GM21825 (cell line): Measurements from ENCODE around the gene RAI1.
A peak's percentile ranks its signal among the peaks of the same experiment; 100 is the strongest.

Experiments
- ATAC-seq: cut with Tn5 transposase; IDR thresholded peaks from one replicate; pipeline ENCODE4 v1.9.1; 2021; ENCODE audit warnings: mild to moderate bottlenecking, moderate library complexity; ENCODE audit not compliant: unreplicated experiment

Gene RAI1

DNA sequence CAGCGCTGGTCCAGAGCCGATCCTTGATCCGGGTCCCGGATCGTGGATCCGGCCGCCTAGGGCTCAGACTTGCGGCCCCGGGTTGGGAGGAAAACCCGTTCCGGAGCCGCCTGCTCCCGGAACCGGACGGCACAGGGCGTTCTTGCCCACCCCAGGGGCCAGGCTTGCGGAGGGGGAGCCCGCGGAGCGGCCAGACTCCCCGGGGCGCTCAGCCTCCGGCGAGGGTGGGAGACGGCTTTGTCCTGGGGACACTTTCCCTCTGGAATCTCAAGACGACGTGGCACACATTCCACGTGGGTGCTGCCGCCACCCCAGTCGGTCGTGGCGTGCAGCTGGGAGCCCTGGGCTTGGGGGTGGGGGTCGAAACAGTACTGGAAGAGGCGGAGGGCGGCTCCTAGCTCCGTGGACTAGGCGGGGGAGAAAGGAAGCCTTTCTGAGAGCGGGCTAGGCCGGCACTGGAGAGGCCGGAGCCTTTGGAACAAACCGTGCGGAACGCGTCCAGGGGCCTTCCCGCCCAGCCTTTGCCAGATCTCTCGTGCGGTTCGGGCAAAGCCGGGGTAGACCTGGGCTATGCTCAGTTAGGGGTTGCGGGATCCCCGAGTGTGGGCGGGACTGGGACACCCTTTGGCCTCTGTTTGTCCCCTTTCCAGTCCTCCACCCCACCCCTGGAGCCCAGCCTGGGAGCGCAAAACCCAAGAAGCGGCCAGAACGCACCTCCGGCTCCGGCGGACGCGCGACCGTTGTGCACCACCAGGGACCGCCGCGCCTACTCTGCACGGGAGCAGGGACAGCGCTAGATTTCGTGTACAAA is 129.0 kb downstream of the RAI1 start:
- ATAC-seq, result no peak

DNA sequence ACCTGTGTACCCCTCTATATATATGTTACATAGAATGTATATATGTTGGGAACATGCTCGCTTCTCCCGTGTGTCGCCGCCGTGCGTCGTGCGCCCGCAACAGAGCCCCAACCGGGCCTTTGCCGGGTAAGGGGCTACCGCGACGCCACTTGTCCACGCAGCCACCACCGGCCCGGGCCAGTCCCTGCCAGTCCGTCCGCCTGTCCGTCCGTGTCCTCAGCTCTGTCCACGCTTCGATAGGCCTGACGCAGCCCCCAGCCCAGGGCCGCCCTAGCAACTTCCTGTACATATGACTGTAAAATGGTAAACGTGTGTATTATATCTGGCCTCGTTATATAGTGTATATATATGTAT is 129.6 kb downstream of the RAI1 start:
- no peak for ATAC-seq

DNA sequence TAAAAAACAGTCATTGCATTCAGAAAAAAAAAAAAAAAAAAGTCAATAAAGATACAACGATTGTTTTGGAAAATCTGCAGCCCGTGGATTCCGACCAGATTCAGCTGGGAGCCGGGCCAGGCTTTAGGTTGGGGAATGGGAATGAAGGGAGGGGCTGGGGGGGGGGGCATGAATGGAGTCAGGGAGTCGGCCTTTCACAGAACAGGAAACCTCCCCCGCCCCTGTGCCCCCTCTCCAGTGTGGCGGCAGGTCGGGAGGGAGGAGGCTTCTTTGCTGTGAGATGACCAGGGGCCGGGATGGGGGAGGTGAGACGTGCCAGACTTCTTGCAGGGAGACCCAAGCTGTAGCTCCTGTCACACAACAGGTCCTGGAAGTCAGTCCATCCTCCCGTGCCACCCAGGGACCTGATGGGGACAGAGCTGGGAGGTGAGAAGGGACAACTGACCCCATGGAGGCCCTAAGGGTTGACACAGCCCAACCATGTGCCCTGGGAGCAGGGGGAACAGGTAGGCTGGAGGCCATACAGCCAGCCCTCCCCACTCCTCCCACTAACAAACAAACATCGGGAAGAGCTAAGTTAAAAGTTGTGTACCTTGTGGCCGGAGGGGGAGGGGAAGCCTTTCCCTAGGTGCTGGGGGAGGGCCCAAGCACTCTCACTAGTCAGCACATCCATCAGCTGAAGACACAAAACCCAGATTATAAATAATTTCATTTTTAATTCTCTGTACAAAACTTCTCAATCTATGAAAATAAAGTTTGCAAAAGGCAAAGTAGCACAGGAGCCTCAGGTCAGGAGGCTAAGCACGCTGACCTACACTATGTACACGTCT is 130.3 kb downstream of the RAI1 start:
- no peak for ATAC-seq

DNA sequence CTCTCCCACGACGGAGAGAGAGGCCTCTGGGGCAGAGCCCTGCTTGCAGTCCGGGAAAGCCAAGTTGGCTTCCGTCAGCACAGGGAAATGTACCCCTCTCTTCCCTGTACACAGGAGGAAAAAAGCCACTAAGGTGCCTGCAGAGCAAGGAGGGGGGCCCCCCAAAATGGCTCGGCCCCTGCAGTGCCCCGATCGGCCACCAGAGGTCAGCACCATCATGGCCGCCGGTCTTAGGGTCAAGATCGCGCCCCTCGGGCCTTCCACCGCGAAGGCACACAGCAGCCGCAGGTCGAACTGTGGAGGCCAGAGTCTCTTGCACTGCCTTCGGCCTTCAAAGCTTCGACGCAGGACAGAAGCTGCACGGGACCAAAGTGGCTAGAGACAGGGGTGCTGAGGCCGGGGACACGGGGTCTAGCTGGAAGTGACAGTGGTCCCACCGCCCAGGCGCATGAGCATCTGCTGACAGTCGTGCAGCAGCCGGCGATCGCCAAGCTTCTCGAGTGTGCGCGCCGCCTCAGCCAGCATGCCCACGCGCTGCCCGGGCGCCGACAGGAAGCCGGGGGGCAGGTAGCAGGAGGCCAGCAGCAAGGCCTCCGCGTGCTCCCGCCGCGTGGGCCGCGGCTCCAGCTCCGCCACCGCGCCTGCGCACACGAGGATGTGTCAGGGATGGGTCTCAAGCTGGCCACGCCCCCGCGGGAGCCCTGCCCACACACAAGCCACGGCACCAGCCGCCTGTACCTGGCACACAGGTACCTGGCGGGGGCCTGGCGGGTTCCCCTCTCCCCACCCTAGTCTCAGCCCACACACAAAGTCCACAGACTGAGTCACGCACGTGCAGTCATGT is 131.2 kb downstream of the RAI1 start:
- ATAC-seq, result no peak

DNA sequence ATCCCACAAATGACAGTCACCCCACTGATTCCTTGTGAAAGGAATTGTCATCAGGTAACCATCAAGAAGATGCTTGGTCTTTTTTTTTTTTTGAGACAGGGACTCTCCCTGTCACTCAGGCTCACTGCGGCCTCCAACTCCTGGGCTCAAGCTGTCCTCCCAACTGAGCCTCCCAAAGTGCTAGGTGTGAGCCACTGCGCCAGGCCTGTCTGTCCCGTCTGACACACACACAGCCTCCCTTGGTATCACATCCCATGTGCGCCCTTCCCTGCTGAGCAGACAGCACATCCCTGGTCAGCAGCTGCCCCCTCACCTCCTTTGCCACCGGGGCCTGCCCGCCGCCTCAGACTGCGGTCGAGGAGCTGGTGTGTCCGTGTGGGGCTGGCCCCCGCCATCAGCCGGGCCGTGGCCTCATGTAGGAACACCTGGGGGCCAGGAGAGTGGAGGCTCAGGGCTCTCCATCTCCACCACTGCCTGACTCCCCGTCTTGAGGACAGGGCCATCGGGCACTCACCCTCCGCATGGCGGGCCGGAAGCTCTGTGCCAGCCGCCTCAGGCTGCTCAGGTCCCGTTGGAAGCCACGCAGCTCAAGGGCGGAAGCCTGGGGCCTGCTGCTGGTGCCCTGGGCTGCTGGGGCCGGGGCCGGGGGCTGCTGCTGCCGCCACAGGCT is 131.9 kb downstream of the RAI1 start:
- ATAC-seq, result no peak

DNA sequence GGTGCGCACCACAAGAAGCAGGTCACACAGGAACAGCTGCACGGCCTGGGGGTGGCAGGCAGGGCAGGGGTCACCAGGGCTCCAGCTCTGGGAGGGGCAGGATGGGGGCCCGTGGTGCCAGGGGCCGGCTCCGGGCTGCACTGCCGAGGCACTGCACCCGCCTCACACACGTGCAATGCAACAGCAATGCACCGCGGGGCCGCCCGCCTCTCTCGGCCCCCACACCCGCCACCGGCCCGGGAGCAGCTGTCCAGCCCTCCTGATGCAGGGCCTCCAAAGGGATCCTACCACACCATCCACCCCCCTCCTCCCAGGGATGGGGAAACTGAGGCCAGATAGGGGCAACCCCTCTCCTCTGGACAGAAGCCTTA is 132.5 kb downstream of the RAI1 start:
- ATAC-seq, result no peak

DNA sequence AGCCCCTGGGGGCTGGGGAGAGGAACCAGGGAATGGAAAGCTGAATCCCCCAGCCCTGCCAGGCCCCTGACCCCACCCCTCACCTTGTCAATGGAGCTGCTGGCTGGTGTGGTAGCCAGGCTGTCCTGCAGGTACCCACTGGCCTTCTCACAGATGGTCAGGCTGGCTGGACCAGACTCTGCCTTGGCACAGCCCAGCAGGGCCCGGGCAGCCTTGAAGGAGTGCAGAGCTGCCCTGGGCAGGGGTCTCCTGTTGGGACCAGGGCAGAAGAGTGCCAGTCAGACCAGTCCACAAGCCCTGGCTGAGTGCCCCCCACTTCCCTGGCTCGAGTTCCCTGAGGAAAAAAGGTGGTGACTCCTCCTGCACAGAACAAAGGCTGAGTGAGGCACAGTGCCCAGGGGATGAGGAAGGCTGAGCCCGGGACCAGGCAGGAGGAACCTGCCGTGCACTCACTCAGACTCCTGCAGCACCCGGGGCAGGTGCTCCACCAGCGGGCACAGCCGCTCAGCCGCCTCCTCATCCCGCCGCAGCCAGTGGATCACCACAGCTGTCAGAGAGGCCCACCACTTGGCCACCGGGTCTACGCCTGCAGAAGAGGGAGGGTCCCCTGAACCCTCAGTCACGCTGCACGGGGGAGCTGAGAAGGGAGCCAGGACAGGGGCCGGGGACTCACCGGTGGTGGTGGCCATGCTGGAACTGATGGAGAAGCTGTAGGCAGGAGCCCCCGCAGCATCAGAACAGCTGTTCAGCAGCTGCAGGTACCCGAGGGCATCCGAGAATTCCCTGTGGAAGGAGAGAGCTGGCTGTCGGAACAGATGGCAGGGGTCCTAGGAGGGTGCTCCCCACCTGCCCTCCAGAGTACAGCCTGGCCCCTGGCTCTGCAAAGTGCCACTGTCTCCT is 133.2 kb downstream of the RAI1 start:
- no peak for ATAC-seq

DNA sequence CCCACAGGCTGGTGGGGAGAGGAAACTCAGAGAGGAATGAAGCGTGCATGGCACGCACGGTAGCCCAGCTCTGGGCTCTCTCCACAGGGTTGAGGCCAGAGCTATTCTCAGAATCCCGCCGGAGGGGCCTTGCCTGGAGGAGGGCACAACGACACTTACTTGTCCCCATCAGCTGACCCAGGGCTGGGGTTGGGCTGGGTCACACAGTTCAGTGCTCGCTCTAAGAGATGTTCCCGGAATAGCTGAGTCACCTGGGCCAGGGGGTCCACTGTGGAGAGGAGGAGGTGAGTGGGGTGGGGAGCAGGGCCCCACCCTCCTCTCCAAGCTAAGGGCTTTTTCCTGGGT is 133.8 kb downstream of the RAI1 start:
- no peak for ATAC-seq

DNA sequence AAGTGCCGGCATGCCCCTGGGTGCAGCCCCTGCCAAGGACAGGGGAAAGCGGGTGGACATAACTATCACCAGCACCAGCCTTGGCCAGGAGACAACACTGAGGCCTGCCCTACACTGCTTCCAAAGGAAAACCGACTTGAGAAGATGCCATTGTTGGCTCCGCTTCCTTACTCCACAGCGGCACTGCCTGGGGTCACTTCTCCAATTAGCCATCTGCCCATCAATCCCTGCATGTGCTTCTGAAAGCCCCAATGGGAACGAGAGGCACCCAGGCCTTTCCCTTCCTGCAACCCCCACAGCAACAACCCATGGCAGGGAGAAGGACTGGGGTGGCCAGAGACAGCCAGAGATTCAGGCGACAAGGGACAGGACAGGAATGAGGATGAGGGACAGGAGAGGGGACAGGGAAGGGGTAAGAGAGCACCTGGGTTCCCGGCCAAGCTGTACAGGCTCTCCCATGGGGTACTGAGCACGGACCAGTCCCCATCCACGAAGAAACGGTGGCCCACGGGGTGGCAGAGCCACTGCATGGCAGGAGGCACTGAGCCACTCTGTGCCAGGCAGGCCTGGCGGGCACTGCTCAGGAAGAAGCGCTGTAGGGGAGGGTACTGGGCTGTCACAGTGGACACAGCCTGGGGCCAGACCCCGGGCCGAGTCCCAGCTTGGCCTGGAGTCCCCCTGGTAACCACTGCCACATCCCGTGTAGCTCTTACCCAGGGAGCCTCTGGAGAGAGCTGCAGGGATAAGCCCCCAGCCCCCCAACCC is 134.4 kb downstream of the RAI1 start:
- no peak for ATAC-seq

DNA sequence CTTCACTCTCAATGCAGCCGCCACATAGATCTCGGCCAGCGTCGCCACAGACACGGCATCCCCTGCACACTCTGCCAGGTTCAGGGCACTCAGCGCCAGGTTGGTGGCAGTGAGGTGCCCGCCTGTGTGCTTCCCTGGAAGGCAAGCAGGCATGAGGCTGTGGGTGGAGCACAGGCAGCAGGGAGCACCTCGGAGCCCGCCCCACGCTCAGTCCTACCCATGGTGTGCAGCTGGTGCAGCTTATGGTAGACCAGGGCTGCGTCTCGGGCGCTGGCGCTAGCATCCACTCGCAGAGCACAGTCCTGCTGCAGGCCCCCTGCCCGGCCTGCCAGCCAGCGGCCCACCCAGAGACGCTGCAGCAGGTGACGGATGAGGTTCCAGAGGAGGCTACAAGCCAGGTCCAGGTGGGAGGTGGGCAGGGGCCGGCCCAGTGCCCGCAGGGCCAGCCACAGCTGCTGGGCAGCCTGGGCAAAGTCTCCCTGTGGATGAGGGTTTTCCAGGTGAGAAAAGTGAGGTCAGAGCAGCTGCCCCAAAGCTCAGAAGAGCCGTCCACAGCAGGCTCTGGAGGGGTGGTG is 135.1 kb downstream of the RAI1 start:
- ATAC-seq, result no peak

DNA sequence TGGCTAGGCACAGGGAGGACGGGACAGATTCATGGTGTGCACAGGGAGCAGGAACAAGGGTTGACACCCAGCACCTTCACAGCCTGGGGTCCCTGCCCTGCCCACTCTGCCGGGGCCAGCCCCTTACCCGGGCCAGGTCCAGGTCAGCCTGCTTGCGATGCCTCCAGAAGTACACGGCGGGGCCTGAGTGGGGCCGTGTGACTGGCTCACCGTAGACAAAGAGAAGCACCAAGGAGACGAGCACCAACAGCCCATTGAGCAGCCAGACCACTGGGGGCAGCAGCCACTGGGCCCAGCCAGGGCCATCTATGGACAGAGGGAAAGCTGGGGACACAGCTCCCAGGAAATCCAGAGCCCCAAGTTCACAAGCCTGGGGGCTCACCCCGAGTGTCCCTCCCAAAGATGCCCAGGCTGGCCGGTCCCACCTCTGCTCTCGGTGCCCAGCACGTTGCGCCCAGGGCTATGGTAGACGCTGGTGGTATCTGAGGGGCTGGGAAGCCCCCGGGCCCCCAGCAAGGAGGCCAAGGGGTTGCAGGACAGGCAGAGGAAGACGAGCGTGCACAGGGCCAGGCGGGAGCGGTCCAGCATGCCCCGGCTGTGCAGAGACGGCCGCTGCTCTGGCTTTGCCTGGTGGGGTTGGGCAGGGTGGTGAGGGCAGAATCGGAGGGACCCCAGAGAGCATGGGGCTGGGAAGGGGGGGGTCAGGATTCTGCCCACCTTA is 135.7 kb downstream of the RAI1 start:
- no peak for ATAC-seq

DNA sequence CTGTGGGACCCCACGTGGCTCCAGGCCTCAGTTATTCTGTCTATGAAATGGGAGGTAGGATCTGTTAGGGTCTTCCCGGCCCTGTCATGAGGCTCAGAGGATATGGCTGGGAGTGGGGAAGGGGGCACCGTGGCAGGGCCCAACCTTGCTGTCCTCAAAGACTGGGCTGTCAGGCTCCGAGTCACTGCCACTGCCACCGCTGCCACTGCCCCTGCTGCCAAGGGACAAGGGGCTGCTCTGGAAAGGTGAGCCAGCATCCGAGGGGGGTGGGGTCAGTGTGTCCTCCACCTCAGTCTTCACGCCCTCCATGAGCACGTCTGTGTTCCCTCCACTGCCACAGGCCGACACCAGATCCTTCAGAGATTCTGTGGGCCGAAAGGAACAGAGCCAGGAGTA is 136.3 kb downstream of the RAI1 start:
- no peak for ATAC-seq

DNA sequence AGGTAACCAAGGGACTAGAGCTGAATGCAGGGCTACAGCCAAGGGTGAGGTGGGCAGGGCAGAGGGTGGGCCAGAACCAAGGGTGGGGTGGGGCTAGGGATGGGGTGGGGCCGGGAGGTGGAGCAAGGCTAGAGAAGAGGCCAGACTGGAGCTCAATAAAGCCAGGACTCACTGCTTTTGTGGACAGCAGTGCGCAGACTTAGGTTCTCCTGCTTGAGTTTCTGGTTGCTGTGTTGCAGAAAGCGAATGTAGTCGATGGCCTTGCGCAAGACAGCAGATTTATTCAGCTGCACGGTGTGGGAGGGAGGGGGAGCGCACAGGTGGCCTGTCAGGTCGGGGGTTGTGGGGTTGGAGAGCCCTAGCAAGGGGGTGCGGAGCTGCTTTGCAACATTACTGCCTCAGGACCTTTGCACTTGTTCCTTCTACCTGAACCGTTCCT is 136.8 kb downstream of the RAI1 start:
- no peak for ATAC-seq

DNA sequence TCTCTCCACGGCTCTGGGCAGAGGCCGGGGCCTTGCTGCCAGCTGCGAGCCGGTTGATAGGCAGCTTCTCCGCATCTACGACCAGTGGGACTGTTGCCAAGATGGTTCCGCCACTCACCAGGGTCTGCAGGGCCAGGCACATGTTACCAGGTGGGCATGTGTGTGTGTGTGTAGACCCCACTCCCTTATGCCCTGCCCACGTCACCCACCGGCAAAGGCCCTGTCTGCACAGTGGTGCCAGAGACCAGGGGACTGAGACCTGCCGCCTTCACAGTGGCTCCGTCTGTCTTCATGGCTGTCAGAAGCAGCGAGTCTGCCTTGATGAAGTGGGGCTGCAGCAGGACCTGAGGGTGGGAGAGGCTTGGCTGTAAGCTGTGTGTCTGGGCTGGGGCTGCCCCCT is 137.9 kb downstream of the RAI1 start:
- ATAC-seq, result no peak

DNA sequence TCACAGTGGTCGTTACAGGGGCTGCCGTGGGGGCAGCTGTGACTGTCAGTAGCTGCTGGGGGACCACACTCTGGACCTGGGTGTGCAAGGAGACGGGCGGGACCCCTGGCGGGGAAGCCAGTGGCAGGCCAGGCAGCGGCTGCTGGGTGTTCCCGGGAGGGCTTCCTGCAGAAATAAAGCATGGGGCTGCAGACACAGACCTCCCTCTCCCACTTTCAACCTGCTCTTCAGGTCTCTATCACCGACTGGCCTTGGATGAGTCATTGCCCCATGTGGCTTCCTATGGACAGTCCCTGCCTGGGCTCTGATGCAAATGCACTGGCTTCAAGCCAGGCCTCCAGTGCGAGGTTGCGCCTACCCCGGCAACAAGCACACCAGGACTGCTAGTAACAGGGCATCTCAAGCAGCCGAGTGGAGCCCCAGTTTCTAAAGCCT is 138.3 kb downstream of the RAI1 start:
- peak; percentile 55 for ATAC-seq

DNA sequence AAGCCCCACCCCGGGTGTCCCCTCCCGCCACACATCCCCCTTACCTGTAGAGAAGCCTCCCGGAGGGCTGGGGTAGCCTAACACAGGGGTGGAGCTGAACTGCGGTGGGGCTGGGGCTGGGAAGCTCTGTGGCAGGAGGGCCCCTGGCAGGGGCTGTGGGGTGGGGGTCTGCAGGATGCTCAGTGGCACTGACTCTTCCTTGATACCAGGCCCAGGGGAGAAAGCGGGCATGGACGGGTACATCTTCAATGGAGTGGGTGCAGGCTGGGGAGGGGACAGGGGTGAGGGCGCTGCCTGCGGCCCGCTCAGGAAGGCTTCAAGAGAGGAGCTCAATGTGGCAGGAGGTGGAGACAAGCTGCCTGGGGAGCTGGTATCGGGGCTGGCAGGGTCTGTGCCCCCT is 138.8 kb downstream of the RAI1 start:
- ATAC-seq, result no peak

DNA sequence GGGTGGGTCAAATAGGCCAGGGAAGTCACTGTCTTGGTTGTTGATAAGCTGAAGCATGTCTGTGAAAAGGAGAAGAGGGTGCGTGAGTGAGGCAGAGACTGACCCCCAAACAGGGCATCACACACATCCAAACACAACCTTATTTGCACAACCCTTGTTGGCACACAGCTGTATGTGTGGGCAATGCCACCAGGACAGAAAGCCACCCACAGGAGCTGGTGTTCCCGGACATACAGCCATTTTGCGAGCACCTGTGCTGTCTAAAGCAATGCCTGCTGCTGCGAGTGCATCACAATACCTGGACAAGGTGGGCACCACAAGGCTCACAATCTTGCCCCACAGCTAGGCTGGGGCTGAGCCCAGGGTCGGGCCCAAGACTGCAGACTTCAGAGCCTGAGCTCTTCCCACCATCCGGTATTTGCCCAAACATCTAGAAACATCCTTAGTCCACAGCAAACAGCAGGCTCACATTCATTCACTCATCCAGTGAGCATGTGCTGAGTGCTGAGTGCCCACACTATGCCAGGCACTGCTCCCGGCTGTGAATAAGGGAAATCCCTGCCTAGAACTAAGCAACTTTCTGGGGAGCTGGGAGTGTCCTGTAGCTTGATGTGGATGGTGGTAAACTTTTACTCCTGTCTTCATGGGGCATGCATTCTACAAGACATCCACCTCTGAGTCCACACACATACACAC is 139.4 kb downstream of the RAI1 start:
- no peak for ATAC-seq

DNA sequence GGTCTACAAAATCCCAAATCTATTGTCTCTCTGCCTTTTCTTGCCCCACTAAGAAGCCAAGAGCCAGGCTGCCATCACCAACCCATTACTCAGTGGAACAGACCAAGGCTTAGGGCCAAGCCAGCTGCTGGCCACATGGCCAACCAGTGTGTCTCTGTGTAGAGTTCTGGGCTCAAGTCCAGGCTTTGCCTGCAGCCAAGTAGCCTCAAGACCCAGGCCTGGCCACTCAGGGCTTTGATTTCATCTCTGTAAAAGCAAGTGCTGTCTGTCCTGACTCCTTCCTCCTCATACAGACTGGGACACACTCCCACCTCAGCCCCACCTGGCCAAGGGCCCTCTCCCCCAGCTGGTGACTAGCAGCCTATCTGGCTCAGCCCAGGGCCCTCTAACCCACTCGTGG is 140.9 kb downstream of the RAI1 start:
- ATAC-seq, result no peak
